Measurements from ENCODE around the gene GARIN5B. TPM values are rescaled to one million over a fixed set of nuclear protein-coding genes. Genes with fewer than 3 reads are reported as not detected.

GARIN5B gene
- total and polyA plus RNA-seq, 8 donors = 0.04 to 0.06 TPM; not detected in 6

DNA sequence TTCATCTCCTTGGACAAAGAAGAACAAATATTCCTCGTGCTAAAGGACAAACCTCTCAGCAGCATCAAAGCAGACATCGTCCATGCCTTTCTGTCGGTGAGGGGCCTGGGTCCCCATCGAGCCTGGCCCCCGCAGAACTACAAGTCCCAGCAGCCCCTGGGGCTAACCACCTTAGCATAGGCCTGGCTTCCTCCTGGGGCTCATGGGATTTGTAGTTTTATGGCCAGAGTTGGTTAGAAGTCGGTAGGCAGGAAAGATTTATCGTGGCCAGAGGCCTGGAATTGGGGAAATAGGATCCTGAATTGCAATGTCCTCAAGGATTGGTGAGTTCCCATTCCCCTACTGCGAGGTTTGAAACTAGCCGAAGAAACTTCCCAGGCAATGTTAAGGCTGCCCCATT lies 57.6 kb downstream of the GARIN5B start:
- no peaks in the 10 kb centered on the region for H3K36me3 ChIP-seq
- DNase-seq = no peak
- no peaks in the 10 kb centered on the region for H3K9me3 ChIP-seq
- peaks cover 0 to 10% of the 10 kb centered on the region in 2 donors for H3K4me1 ChIP-seq
- intact Hi-C loops (cut with DNase I) = loop anchor here in 1 of 2 donors (10.0 kb wide), 1 partner anchor 79 kb away; the partner anchor contains the start of genes RPL28 and TMEM238
- TF ChIP-seq, protein P1, sequence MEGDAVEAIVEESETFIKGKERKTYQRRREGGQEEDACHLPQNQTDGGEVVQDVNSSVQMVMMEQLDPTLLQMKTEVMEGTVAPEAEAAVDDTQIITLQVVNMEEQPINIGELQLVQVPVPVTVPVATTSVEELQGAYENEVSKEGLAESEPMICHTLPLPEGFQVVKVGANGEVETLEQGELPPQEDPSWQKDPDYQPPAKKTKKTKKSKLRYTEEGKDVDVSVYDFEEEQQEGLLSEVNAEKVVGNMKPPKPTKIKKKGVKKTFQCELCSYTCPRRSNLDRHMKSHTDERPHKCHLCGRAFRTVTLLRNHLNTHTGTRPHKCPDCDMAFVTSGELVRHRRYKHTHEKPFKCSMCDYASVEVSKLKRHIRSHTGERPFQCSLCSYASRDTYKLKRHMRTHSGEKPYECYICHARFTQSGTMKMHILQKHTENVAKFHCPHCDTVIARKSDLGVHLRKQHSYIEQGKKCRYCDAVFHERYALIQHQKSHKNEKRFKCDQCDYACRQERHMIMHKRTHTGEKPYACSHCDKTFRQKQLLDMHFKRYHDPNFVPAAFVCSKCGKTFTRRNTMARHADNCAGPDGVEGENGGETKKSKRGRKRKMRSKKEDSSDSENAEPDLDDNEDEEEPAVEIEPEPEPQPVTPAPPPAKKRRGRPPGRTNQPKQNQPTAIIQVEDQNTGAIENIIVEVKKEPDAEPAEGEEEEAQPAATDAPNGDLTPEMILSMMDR (IDR thresholded peaks at IDR 0.05) = no peak
- no peak overlapping the region for H3K4me3 ChIP-seq
- H3K27me3 ChIP-seq = no peaks in the 10 kb centered on the region
- ATAC-seq = peak; percentile 62
- H3K27ac ChIP-seq = no peak overlapping the region

DNA sequence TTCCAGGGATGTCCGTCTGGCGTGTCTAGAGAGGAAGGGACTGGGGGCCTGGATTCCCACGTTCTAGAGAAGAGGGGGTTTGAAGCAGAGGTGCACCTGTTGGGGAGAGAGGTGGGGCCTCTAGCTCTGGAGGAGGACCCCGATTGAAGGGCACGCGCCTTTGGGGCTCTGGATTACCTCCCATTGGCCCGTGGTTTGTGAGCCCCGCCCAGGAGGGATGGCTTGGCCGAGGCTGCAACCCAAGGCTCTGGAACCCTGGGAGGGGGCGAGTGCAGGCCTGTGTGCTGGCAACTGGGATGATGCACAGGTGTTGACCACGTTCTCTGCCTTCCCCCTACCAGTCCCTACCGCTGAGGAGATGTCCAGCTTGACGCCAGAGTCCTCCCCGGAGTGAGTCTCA lies 58.1 kb downstream of the GARIN5B start:
- intact Hi-C loops (cut with DNase I) = loop anchor here in 1 of 2 donors (10.0 kb wide), 1 partner anchor 80 kb away; the partner anchor contains the start of genes RPL28 and TMEM238
- TF ChIP-seq, protein P1 (IDR thresholded peaks at IDR 0.05) = no peak
- H3K4me1 ChIP-seq = peaks cover 0 to 10% of the 10 kb centered on the region in 2 donors

More for the DNA sequence above, 58.1 kb downstream of the GARIN5B start:
- Histone ChIP-seq H3K9me3 (no peaks in the 10 kb centered on the region), H3K36me3 (no peaks in the 10 kb centered on the region), H3K27ac (no peak overlapping the region), H3K27me3 (no peaks in the 10 kb centered on the region), H3K4me3 (no peak overlapping the region)
- ATAC-seq = no peak
- DNase-seq = no peak

Other genes with a start within 250 kb of the GARIN5B start
- gene PPP1R12C, start 245.6 kb downstream of the GARIN5B start, total RNA-seq = 100 to 1,000 TPM in 1 of 2 donors, 10 to 100 TPM in 1; 93.2 to 113 TPM
- gene PPP1R12C, start 245.6 kb downstream of the GARIN5B start, polyA plus RNA-seq (ENCODE audit: insufficient read length in 6 of 6) = 10 to 100 TPM; 50.2 to 82.4 (median 64.6) TPM
- 1 to 10 TPM in 1 of 2 donors, not detected in 1; 1.6 TPM for gene TNNT1, start 214.1 kb downstream of the GARIN5B start, total RNA-seq
- 1 to 10 TPM; 1.1 to 4.3 (median 1.6) TPM for gene TNNT1, start 214.1 kb downstream of the GARIN5B start, polyA plus RNA-seq (ENCODE audit: insufficient read length in 6 of 6)
- gene TNNI3, start 205.5 kb downstream of the GARIN5B start, total RNA-seq = 1 to 10 TPM; 1.2 to 1.6 TPM
- gene TNNI3, start 205.5 kb downstream of the GARIN5B start, polyA plus RNA-seq (ENCODE audit: insufficient read length in 6 of 6) = 1 to 10 TPM in 1 of 6 donors, under 1 TPM in 4, not detected in 1; 0.75 to 1.6 (median 0.84) TPM
- gene DNAAF3, start 196.6 kb downstream of the GARIN5B start, total RNA-seq = 10 to 100 TPM in 1 of 2 donors, under 1 TPM in 1; 0.76 to 11.0 TPM
- gene DNAAF3, start 196.6 kb downstream of the GARIN5B start, polyA plus RNA-seq (ENCODE audit: insufficient read length in 6 of 6) = 1 to 10 TPM; 1.7 to 6.9 (median 5.4) TPM
- gene SYT5, start 183.0 kb downstream of the GARIN5B start, total RNA-seq = not detected
- gene SYT5, start 183.0 kb downstream of the GARIN5B start, polyA plus RNA-seq (ENCODE audit: insufficient read length in 6 of 6) = 1 to 10 TPM in 3 of 6 donors, under 1 TPM in 3; 0.61 to 1.5 (median 0.94) TPM
- under 1 TPM; 0.20 to 0.63 TPM for gene PTPRH, start 153.8 kb downstream of the GARIN5B start, total RNA-seq
- gene PTPRH, start 153.8 kb downstream of the GARIN5B start, polyA plus RNA-seq (ENCODE audit: insufficient read length in 6 of 6) = under 1 TPM; 0.10 to 0.32 (median 0.20) TPM
- gene TMEM86B, start 134.5 kb downstream of the GARIN5B start, total RNA-seq = 1 to 10 TPM; 1.9 to 2.7 TPM
- gene TMEM86B, start 134.5 kb downstream of the GARIN5B start, polyA plus RNA-seq (ENCODE audit: insufficient read length in 6 of 6) = 1 to 10 TPM; 2.3 to 4.4 (median 2.7) TPM
- gene PPP6R1, start 104.2 kb downstream of the GARIN5B start, total RNA-seq = 10 to 100 TPM; 56.0 to 81.8 TPM
- 10 to 100 TPM; 33.4 to 43.8 (median 39.8) TPM for gene PPP6R1, start 104.2 kb downstream of the GARIN5B start, polyA plus RNA-seq (ENCODE audit: insufficient read length in 6 of 6)
- gene HSPBP1, start 83.2 kb downstream of the GARIN5B start, total RNA-seq = 10 to 100 TPM; 23.8 to 31.0 TPM
- gene HSPBP1, start 83.2 kb downstream of the GARIN5B start, polyA plus RNA-seq (ENCODE audit: insufficient read length in 6 of 6) = 10 to 100 TPM; 23.7 to 38.4 (median 30.5) TPM
- gene BRSK1, start 79.3 kb downstream of the GARIN5B start, total RNA-seq = 1 to 10 TPM; 2.2 to 3.3 TPM
- gene BRSK1, start 79.3 kb downstream of the GARIN5B start, polyA plus RNA-seq (ENCODE audit: insufficient read length in 6 of 6) = 10 to 100 TPM; 11.7 to 18.1 (median 14.9) TPM
- 10 to 100 TPM; 13.3 to 29.5 TPM for gene TMEM150B, start 37.9 kb downstream of the GARIN5B start, total RNA-seq
- 1 to 10 TPM in 1 of 6 donors, under 1 TPM in 5; 0.49 to 1.2 (median 0.82) TPM for gene TMEM150B, start 37.9 kb downstream of the GARIN5B start, polyA plus RNA-seq (ENCODE audit: insufficient read length in 6 of 6)
- gene KMT5C, start 23.4 kb downstream of the GARIN5B start, total RNA-seq = 10 to 100 TPM; 12.9 to 15.5 TPM
- gene KMT5C, start 23.4 kb downstream of the GARIN5B start, polyA plus RNA-seq (ENCODE audit: insufficient read length in 6 of 6) = 10 to 100 TPM; 20.8 to 27.6 (median 22.4) TPM
- under 1 TPM in 1 of 2 donors, not detected in 1; 0.24 TPM for gene COX6B2, start 8.5 kb downstream of the GARIN5B start, total RNA-seq
- gene COX6B2, start 8.5 kb downstream of the GARIN5B start, polyA plus RNA-seq (ENCODE audit: insufficient read length in 6 of 6) = under 1 TPM; 0.20 to 0.75 (median 0.59) TPM
- gene IL11, start 7.2 kb upstream of the GARIN5B start, total RNA-seq = under 1 TPM; 0.10 to 0.44 TPM
- under 1 TPM; 0.16 to 0.90 (median 0.43) TPM for gene IL11, start 7.2 kb upstream of the GARIN5B start, polyA plus RNA-seq (ENCODE audit: insufficient read length in 6 of 6)
- 1 to 10 TPM in 1 of 2 donors, not detected in 1; 9.3 TPM for gene TMEM190, start 13.6 kb upstream of the GARIN5B start, total RNA-seq
- gene TMEM190, start 13.6 kb upstream of the GARIN5B start, polyA plus RNA-seq (ENCODE audit: insufficient read length in 6 of 6) = 10 to 100 TPM in 1 of 6 donors, 1 to 10 TPM in 5; 1.2 to 15.6 (median 4.5) TPM
- 10 to 100 TPM; 25.3 to 33.9 TPM for gene TMEM238, start 21.0 kb upstream of the GARIN5B start, total RNA-seq
- gene TMEM238, start 21.0 kb upstream of the GARIN5B start, polyA plus RNA-seq (ENCODE audit: insufficient read length in 6 of 6) = 1 to 10 TPM in 2 of 6 donors, under 1 TPM in 4; 0.48 to 1.9 (median 0.67) TPM
- 1,000 to 10,000 TPM; 1,601 to 1,774 TPM for gene RPL28, start 22.7 kb upstream of the GARIN5B start, total RNA-seq
- 1,000 to 10,000 TPM; 1,216 to 1,673 (median 1,335) TPM for gene RPL28, start 22.7 kb upstream of the GARIN5B start, polyA plus RNA-seq (ENCODE audit: insufficient read length in 6 of 6)
- gene UBE2S, start 44.5 kb upstream of the GARIN5B start, total RNA-seq = 10 to 100 TPM; 26.5 to 39.1 TPM
- 10 to 100 TPM; 27.4 to 71.2 (median 35.7) TPM for gene UBE2S, start 44.5 kb upstream of the GARIN5B start, polyA plus RNA-seq (ENCODE audit: insufficient read length in 6 of 6)
- not detected for gene SHISA7, start 80.0 kb upstream of the GARIN5B start, total RNA-seq
- gene SHISA7, start 80.0 kb upstream of the GARIN5B start, polyA plus RNA-seq (ENCODE audit: insufficient read length in 6 of 6) = under 1 TPM; 0.11 to 0.23 (median 0.20) TPM
- gene ISOC2, start 98.4 kb upstream of the GARIN5B start, total RNA-seq = 10 to 100 TPM; 36.2 to 49.4 TPM
- 10 to 100 TPM; 23.8 to 38.3 (median 29.6) TPM for gene ISOC2, start 98.4 kb upstream of the GARIN5B start, polyA plus RNA-seq (ENCODE audit: insufficient read length in 6 of 6)
- not detected for gene C19orf85, start 101.5 kb upstream of the GARIN5B start, total RNA-seq
- gene C19orf85, start 101.5 kb upstream of the GARIN5B start, polyA plus RNA-seq (ENCODE audit: insufficient read length in 6 of 6) = not detected
- gene ZNF628, start 113.4 kb upstream of the GARIN5B start, total RNA-seq = 1 to 10 TPM; 8.7 to 9.5 TPM
- gene ZNF628, start 113.4 kb upstream of the GARIN5B start, polyA plus RNA-seq (ENCODE audit: insufficient read length in 6 of 6) = 1 to 10 TPM; 1.6 to 5.4 (median 2.8) TPM
- gene NAT14, start 121.9 kb upstream of the GARIN5B start, total RNA-seq = 10 to 100 TPM; 22.9 to 37.2 TPM
- 10 to 100 TPM; 34.7 to 46.6 (median 41.3) TPM for gene NAT14, start 121.9 kb upstream of the GARIN5B start, polyA plus RNA-seq (ENCODE audit: insufficient read length in 6 of 6)
- 10 to 100 TPM in 1 of 2 donors, 1 to 10 TPM in 1; 5.3 to 45.9 TPM for gene SSC5D, start 125.2 kb upstream of the GARIN5B start, total RNA-seq
- gene SSC5D, start 125.2 kb upstream of the GARIN5B start, polyA plus RNA-seq (ENCODE audit: insufficient read length in 6 of 6) = 10 to 100 TPM in 1 of 6 donors, 1 to 10 TPM in 5; 4.1 to 12.7 (median 8.0) TPM
- gene SBK2, start 173.9 kb upstream of the GARIN5B start, total RNA-seq = not detected
- gene SBK2, start 173.9 kb upstream of the GARIN5B start, polyA plus RNA-seq (ENCODE audit: insufficient read length in 6 of 6) = under 1 TPM in 1 of 6 donors, not detected in 5; 0.20 TPM
- gene SBK3, start 182.3 kb upstream of the GARIN5B start, total RNA-seq = under 1 TPM; 0.26 to 0.50 TPM
- 1 to 10 TPM in 2 of 6 donors, under 1 TPM in 4; 0.46 to 1.7 (median 0.69) TPM for gene SBK3, start 182.3 kb upstream of the GARIN5B start, polyA plus RNA-seq (ENCODE audit: insufficient read length in 6 of 6)
- 10 to 100 TPM; 12.8 to 14.7 TPM for gene ZNF579, start 217.6 kb upstream of the GARIN5B start, total RNA-seq
- gene ZNF579, start 217.6 kb upstream of the GARIN5B start, polyA plus RNA-seq (ENCODE audit: insufficient read length in 6 of 6) = 10 to 100 TPM; 10.7 to 13.9 (median 12.5) TPM
- 10 to 100 TPM; 11.0 to 14.4 TPM for gene FIZ1, start 236.3 kb upstream of the GARIN5B start, total RNA-seq
- 10 to 100 TPM; 16.7 to 22.6 (median 19.6) TPM for gene FIZ1, start 236.3 kb upstream of the GARIN5B start, polyA plus RNA-seq (ENCODE audit: insufficient read length in 6 of 6)
- 10 to 100 TPM; 22.3 to 22.4 TPM for gene ZNF524, start 237.0 kb upstream of the GARIN5B start, total RNA-seq
- 1 to 10 TPM; 4.9 to 9.0 (median 6.9) TPM for gene ZNF524, start 237.0 kb upstream of the GARIN5B start, polyA plus RNA-seq (ENCODE audit: insufficient read length in 6 of 6)
- 10 to 100 TPM; 13.7 to 16.1 TPM for gene ZNF865, start 242.4 kb upstream of the GARIN5B start, total RNA-seq
- gene ZNF865, start 242.4 kb upstream of the GARIN5B start, polyA plus RNA-seq (ENCODE audit: insufficient read length in 6 of 6) = 10 to 100 TPM in 2 of 6 donors, 1 to 10 TPM in 4; 5.9 to 12.2 (median 8.4) TPM